Mucosa of rectum (tissue), 2 donors: ENCODE data around the gene AP3B1.

ENCODE experiments used
- H3K27ac ChIP-seq, 2 donors: one replicate each; pipeline ENCODE4 v1.7.0; 2013; ENCODE audit warnings: inconsistent platforms in 2 of 2, low read depth in 2 of 2, low read length in 2 of 2
- H3K27me3 ChIP-seq, 2 donors: one replicate each; pipeline ENCODE4 v1.7.0; 2013; ENCODE audit warnings: low read length in 2 of 2; ENCODE audit not compliant: control insufficient read depth in 2 of 2, insufficient read depth in 2 of 2
- H3K36me3 ChIP-seq, 2 donors: one replicate each; pipeline ENCODE4 v1.7.0; 2013; ENCODE audit warnings: low read length in 2 of 2; ENCODE audit not compliant: control insufficient read depth in 2 of 2, insufficient read depth in 2 of 2
- H3K4me1 ChIP-seq, 2 donors: one replicate each; pipeline ENCODE4 v1.7.0; 2013; ENCODE audit warnings: low read length in 2 of 2, mild to moderate bottlenecking in 1 of 2; ENCODE audit not compliant: control insufficient read depth in 2 of 2, insufficient read depth in 2 of 2
- H3K4me3 ChIP-seq, 2 donors: one replicate each; pipeline ENCODE4 v1.7.0; 2013; ENCODE audit warnings: low read length in 2 of 2
- H3K9ac ChIP-seq, 2 donors: one replicate each; pipeline ENCODE4 v1.7.0; 2013; ENCODE audit warnings: low read length in 2 of 2, low read depth in 1 of 2, mild to moderate bottlenecking in 1 of 2
- H3K9me3 ChIP-seq, 2 donors: one replicate each; pipeline ENCODE4 v1.7.0; 2013; ENCODE audit warnings: low read length in 2 of 2; ENCODE audit not compliant: control insufficient read depth in 2 of 2
- donor health status: healthy.
- donor health status: Normal muscosa, but diverticular disease.

AP3B1 gene

DNA sequence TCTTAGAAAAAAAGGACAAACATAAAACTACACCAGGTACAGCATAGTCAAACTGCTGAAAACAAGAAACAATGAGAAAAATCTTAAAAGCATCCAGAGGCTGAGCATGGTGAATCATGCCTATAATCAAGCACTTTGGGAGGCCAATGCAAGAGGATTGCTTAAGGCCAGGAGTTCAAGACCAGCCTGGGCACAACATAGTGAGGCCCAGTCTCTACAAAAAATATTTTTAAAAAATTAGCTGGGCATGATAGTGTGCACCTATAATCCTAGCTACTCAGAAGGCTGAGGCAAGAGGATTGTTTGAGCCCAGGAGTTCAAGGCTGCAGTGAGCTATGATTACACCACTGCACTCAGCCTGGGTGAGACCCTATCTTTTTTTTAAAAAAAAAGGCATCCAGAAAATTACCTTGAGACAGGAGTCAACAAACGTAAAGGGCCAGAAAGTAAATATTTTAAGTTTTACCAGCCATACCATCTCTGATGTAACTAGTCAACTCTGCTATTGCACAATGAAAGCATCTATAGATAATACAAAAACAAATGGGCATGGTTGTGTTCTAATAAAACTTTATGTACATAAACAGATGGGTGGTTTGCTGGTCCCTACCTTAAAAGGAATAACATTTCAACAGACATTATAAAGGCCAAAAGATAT, 19.8 kb downstream of the AP3B1 start:
- Histone ChIP-seq H3K27me3 (no peaks in the 10 kb centered on the region), H3K4me1 (no peaks in the 10 kb centered on the region), H3K9me3 (no peaks in the 10 kb centered on the region), H3K27ac (no peak overlapping the region), H3K36me3 (no peaks in the 10 kb centered on the region), H3K9ac (no peak overlapping the region), H3K4me3 (no peak overlapping the region)

DNA sequence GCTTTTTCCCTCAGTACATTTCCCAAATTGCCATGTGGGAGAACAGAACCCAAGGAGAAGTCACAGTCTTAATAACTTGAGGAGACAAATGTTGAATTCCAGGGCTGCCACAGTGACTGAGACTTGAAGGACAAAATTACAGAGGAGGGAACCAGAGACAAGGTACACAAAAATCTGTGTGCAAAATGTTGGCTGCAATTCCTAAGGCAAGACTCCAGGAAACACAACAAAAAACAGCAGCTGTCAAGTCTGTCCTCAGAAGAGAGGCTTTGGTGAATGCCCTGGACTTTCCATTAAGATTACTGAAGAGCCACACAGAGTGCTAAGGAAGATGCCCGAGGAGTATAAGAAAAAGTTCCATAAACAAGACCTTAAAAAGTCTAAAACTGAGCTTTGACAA, 21.1 kb downstream of the AP3B1 start:
- H3K4me1 ChIP-seq = no peaks in the 10 kb centered on the region
- no peaks in the 10 kb centered on the region for H3K27me3 ChIP-seq
- no peak overlapping the region for H3K4me3 ChIP-seq
- no peaks in the 10 kb centered on the region for H3K9me3 ChIP-seq
- no peaks in the 10 kb centered on the region for H3K36me3 ChIP-seq
- H3K27ac ChIP-seq = no peak overlapping the region
- no peak overlapping the region for H3K9ac ChIP-seq

DNA sequence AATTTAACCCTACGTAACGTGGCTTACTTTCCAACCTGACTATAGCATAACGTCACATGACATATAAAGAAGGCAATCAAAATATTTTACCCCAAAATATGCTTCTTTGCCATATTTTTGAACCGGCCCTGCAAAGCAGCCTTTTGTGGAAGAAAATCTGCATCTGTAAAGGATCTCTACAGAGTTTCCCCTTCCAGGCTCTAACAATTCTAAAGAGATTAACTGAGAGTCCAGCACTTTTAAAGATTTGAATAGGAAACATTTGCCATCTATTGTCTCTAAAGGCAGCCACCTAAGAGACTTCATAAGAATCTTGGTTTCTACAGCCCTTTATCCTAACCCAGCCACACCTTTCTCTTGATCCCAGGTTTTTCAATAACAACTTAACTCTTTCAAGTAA, 22.7 kb downstream of the AP3B1 start:
- H3K9me3 ChIP-seq = no peaks in the 10 kb centered on the region
- no peak overlapping the region for H3K9ac ChIP-seq
- H3K27me3 ChIP-seq = no peaks in the 10 kb centered on the region
- H3K4me3 ChIP-seq = no peak overlapping the region
- H3K27ac ChIP-seq = no peak overlapping the region
- H3K36me3 ChIP-seq = no peaks in the 10 kb centered on the region
- H3K4me1 ChIP-seq = no peaks in the 10 kb centered on the region

DNA sequence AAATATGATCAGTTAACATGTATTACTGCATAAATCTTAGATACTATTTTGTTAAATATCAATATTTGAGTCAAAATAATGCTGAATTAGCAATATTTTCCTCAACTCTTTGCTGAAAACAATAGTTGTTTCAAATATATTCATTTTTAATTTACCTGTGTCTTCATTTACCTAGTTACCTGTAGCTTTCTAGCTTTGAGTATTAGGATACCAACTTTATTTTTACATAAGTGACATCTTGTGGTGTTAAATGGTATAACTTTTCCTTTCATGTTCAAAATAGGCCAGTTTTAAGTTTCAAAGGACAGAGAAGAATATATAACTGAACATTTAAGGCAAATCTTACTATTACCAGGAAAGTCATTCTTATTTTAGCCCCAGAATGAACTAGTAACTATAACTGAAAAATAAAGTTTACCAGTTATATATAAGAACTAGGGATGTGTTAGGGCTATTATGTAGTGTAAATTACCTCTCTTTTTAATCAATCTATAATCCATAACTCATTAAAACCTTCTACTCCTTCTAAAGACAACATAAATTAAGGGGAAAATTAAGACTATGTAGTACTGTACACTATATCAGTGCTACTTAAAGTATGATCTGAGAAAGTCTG, 25.3 kb downstream of the AP3B1 start:
- no peak overlapping the region for H3K27ac ChIP-seq
- no peaks in the 10 kb centered on the region for H3K4me1 ChIP-seq
- no peak overlapping the region for H3K9ac ChIP-seq
- H3K27me3 ChIP-seq = no peaks in the 10 kb centered on the region
- H3K36me3 ChIP-seq = peaks cover 4 to 6% of the 10 kb centered on the region in 2 donors
- H3K4me3 ChIP-seq = no peak overlapping the region
- H3K9me3 ChIP-seq = no peaks in the 10 kb centered on the region

DNA sequence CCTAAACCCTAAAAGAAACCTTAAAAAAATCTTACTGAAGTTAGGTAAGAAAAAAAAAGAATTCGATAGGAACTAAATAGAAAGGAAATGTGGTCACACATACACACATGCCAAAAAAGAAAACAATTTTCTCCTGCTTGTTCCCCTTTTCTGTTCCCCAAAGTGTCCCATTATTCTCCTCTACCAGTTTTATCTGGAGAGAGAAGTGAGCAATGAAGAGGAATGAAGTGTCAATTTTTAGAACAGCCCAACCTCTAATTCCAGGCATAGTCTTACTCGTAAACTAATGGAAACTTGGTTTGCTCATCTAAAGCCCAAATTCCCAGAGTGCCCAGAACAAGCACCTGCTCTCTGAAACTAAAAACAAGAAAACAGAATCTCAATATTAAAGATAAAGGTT, 26.1 kb downstream of the AP3B1 start:
- no peak overlapping the region for H3K27ac ChIP-seq
- H3K4me1 ChIP-seq = no peaks in the 10 kb centered on the region
- H3K9ac ChIP-seq = no peak overlapping the region
- H3K4me3 ChIP-seq = no peak overlapping the region
- no peaks in the 10 kb centered on the region for H3K27me3 ChIP-seq
- peaks cover 6 to 9% of the 10 kb centered on the region in 2 donors for H3K36me3 ChIP-seq
- no peaks in the 10 kb centered on the region for H3K9me3 ChIP-seq

DNA sequence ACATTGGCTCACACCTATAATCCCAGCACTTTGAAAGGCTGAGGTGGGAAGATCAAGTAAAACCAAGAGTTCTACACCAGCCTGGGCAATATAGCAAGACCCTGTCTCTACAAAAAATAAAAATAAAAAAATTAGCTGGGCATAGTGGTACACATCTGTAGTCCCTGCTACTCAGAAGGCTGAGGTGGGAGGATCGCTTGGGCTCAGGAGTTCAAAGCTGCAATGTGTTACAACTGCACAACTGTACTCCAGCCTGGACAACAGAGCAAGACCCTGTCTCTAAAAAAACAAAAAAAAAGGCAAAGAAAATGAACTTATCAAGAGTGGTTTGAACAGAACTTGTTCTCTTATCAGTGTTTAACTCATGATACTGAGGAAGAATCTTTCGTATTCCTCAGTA, 29.3 kb downstream of the AP3B1 start:
- Histone ChIP-seq H3K36me3 (peaks cover 6 to 10% of the 10 kb centered on the region in 2 donors), H3K9ac (no peak overlapping the region), H3K27ac (no peak overlapping the region), H3K4me1 (no peaks in the 10 kb centered on the region), H3K27me3 (no peaks in the 10 kb centered on the region), H3K9me3 (no peaks in the 10 kb centered on the region), H3K4me3 (no peak overlapping the region)

DNA sequence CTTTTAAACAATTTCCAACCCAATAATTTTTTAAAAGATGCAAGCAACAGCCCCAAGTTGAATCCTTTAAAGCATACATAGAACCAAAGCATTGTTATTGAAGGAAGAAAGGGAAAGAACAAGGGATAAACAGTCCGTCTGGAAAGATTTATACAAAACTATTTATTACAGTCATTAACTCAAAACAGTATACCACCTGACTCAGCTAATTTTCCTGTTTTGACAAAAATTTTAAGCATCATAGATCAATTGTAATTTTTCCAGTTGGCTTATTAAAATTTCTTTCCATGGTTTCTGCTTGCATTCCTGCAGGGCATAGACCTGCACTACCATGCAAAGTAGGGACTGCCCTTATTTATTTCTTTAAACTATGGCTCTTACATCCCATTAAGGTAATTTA, 29.9 kb downstream of the AP3B1 start:
- Histone ChIP-seq H3K27ac (no peak overlapping the region), H3K36me3 (peaks cover 6 to 10% of the 10 kb centered on the region in 2 donors), H3K9ac (no peak overlapping the region), H3K9me3 (no peaks in the 10 kb centered on the region), H3K4me3 (no peak overlapping the region), H3K4me1 (no peaks in the 10 kb centered on the region), H3K27me3 (no peaks in the 10 kb centered on the region)

DNA sequence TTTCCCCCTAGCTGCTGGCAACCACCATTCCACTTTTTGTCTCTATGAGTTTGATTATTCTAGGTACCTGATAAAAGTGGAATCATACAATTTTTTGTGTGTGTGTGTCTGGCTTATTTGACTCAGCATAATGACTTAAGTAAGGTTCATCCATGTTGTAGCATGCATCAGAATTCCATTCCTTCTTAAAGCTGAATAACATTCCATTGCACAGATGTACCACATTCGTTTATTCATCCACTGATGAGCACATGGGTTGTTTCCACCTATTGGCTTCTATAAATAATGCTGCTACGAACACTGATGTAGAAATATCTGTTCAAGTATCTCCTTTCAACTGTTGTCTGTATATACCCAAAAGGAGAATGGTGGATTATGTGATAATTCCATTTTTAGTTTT, 33.7 kb downstream of the AP3B1 start:
- Histone ChIP-seq H3K9me3 (no peaks in the 10 kb centered on the region), H3K4me3 (no peak overlapping the region), H3K27ac (no peak overlapping the region), H3K36me3 (peaks cover 5 to 10% of the 10 kb centered on the region in 2 donors), H3K4me1 (no peaks in the 10 kb centered on the region), H3K9ac (no peak overlapping the region), H3K27me3 (no peaks in the 10 kb centered on the region)

DNA sequence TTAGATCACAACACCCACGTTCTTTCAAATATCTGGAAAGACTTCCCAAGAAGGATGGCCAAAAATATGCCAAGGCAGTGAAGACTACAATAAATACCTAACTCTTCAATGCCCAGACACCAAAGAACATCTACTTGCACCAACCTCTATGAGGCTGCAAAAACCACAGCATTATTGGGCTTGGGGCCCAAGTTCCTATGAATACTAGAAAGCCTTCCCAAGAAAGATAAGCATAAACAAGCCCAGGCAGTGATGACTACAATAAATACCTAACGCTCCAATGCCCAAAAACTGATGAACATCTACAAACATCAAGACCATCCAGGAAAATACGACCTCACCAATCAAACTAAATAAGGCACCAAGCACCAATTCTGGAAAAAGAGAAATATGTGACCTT, 41.3 kb downstream of the AP3B1 start:
- no peak overlapping the region for H3K27ac ChIP-seq
- no peaks in the 10 kb centered on the region for H3K27me3 ChIP-seq
- H3K9me3 ChIP-seq = no peaks in the 10 kb centered on the region
- no peak overlapping the region for H3K9ac ChIP-seq
- no peak overlapping the region for H3K4me3 ChIP-seq
- peaks cover 0 to 5% of the 10 kb centered on the region in 2 donors for H3K36me3 ChIP-seq
- no peaks in the 10 kb centered on the region for H3K4me1 ChIP-seq

DNA sequence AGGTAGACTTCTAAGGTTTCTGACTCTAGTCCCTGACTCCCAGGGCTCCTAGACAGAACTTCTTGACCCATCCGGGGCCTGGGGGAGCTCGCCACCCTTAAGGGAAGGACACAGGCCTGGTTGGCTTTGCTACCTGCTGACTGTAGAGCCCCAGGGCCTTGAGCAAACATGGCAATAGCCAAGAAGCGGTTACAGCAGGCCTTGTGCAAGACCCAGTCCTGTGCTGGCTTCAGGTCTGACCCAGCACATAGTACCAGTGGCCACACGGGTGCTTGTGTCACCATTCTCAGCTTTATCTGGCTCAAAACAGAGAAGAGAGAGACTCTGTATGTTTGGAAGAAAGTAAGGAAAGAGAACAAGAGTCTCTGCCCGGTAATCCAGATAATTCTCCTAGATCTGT, 41.8 kb downstream of the AP3B1 start:
- Histone ChIP-seq H3K4me1 (no peaks in the 10 kb centered on the region), H3K9me3 (no peaks in the 10 kb centered on the region), H3K36me3 (peaks cover 0 to 5% of the 10 kb centered on the region in 2 donors)

More for the DNA sequence above, 41.8 kb downstream of the AP3B1 start:
- H3K27me3 ChIP-seq = no peaks in the 10 kb centered on the region
- H3K27ac ChIP-seq = no peak overlapping the region
- H3K9ac ChIP-seq = no peak overlapping the region
- H3K4me3 ChIP-seq = no peak overlapping the region
